SK-N-SH treated with all-trans-retinoic acid at 6 μM for 48 hours (cell line): Measurements from ENCODE around the gene CACNA1D.

Source experiments
- BACH2 ChIP-seq: fragments of 250-450 bp; sonication (Bioruptor Pico); IDR thresholded peaks from 2 replicates; pipeline ENCODE4 v1.9.0; 2021; ENCODE audit warnings: mild to moderate bottlenecking, borderline replicate concordance
- ISL1 ChIP-seq: fragments of 250-450 bp; sonication (Bioruptor Pico); IDR thresholded peaks from 2 replicates; pipeline ENCODE4 v2.1.2; 2022; ENCODE audit warnings: mild to moderate bottlenecking, moderate library complexity
- OSR1 ChIP-seq: fragments of 250-450 bp; sonication (Bioruptor Pico); IDR thresholded peaks from 2 replicates; pipeline ENCODE4 v1.8.0; 2022; ENCODE audit warnings: moderate library complexity, mild to moderate bottlenecking, inconsistent platforms
- POU6F1 ChIP-seq: fragments of 250-450 bp; sonication (Bioruptor Pico); IDR thresholded peaks from 2 replicates; pipeline ENCODE4 v1.8.0; 2021; ENCODE audit warnings: low read depth, mild to moderate bottlenecking, moderate library complexity, borderline replicate concordance
- RARB ChIP-seq: fragments of 250-450 bp; sonication (Bioruptor Pico); IDR thresholded peaks from 2 replicates; pipeline ENCODE4 v1.8.0; 2021; ENCODE audit warnings: mild to moderate bottlenecking, moderate library complexity
- TOX ChIP-seq: fragments of 250-450 bp; sonication (Bioruptor Pico); IDR thresholded peaks from 2 replicates; pipeline ENCODE4 v1.8.0; 2021; ENCODE audit warnings: mild to moderate bottlenecking, moderate library complexity, borderline replicate concordance
- ZNF565 ChIP-seq: fragments of 450-650 bp; formaldehyde crosslinking; conservative IDR thresholded peaks from 2 replicates; pipeline ENCODE4 v1.5.0; 2020; ENCODE audit warnings: low read depth, mild to moderate bottlenecking, moderate library complexity
- ZNF70 ChIP-seq: fragments of 450-650 bp; formaldehyde crosslinking; IDR thresholded peaks from 2 replicates; pipeline ENCODE4 v1.5.0; 2020; ENCODE audit warnings: mild to moderate bottlenecking, moderate library complexity
- ZNF8 ChIP-seq: fragments of 450-650 bp; formaldehyde crosslinking; IDR thresholded peaks from 2 replicates; pipeline ENCODE4 v1.5.0; 2020; ENCODE audit warnings: mild to moderate bottlenecking, moderate library complexity
- TF ChIP-seq, protein P1 (sequence below): fragments of 250-450 bp; sonication (Bioruptor Pico); IDR thresholded peaks from 2 replicates; pipeline ENCODE4 v1.8.0; 2020; ENCODE audit warnings: mild to moderate bottlenecking, moderate library complexity, borderline replicate concordance
- TF ChIP-seq, protein P2 (sequence below): fragments of 250-450 bp; sonication (Bioruptor Pico); IDR thresholded peaks from 2 replicates; pipeline ENCODE4 v1.5.0; 2020; ENCODE audit warnings: mild to moderate bottlenecking, moderate library complexity
- TF ChIP-seq, protein P3 (sequence below): fragments of 250-450 bp; sonication (Bioruptor Pico); IDR thresholded peaks from 2 replicates; pipeline ENCODE4 v1.5.1; 2020; ENCODE audit warnings: low read depth, mild to moderate bottlenecking, moderate library complexity

GRCh38 chr3:53511246-53511645 is 16.8 kb downstream of the CACNA1D start:
- TF ChIP-seq ZNF8 (CRISPR knock-in tag) (no peak), POU6F1 (no peak), TOX (no peak), ZNF70 (CRISPR knock-in tag) (no peak), RARB (no peak), ISL1 (CRISPR knock-in tag) (no peak), BACH2 (no peak), ZNF565 (CRISPR knock-in tag) (no peak), OSR1 (CRISPR knock-in tag) (no peak)
- TF ChIP-seq, protein P1, sequence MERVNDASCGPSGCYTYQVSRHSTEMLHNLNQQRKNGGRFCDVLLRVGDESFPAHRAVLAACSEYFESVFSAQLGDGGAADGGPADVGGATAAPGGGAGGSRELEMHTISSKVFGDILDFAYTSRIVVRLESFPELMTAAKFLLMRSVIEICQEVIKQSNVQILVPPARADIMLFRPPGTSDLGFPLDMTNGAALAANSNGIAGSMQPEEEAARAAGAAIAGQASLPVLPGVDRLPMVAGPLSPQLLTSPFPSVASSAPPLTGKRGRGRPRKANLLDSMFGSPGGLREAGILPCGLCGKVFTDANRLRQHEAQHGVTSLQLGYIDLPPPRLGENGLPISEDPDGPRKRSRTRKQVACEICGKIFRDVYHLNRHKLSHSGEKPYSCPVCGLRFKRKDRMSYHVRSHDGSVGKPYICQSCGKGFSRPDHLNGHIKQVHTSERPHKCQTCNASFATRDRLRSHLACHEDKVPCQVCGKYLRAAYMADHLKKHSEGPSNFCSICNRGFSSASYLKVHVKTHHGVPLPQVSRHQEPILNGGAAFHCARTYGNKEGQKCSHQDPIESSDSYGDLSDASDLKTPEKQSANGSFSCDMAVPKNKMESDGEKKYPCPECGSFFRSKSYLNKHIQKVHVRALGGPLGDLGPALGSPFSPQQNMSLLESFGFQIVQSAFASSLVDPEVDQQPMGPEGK (CRISPR knock-in tag), result no peak
- TF ChIP-seq, protein P2, sequence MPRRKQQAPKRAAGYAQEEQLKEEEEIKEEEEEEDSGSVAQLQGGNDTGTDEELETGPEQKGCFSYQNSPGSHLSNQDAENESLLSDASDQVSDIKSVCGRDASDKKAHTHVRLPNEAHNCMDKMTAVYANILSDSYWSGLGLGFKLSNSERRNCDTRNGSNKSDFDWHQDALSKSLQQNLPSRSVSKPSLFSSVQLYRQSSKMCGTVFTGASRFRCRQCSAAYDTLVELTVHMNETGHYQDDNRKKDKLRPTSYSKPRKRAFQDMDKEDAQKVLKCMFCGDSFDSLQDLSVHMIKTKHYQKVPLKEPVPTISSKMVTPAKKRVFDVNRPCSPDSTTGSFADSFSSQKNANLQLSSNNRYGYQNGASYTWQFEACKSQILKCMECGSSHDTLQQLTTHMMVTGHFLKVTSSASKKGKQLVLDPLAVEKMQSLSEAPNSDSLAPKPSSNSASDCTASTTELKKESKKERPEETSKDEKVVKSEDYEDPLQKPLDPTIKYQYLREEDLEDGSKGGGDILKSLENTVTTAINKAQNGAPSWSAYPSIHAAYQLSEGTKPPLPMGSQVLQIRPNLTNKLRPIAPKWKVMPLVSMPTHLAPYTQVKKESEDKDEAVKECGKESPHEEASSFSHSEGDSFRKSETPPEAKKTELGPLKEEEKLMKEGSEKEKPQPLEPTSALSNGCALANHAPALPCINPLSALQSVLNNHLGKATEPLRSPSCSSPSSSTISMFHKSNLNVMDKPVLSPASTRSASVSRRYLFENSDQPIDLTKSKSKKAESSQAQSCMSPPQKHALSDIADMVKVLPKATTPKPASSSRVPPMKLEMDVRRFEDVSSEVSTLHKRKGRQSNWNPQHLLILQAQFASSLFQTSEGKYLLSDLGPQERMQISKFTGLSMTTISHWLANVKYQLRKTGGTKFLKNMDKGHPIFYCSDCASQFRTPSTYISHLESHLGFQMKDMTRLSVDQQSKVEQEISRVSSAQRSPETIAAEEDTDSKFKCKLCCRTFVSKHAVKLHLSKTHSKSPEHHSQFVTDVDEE (CRISPR knock-in tag), result no peak
- TF ChIP-seq, protein P3, sequence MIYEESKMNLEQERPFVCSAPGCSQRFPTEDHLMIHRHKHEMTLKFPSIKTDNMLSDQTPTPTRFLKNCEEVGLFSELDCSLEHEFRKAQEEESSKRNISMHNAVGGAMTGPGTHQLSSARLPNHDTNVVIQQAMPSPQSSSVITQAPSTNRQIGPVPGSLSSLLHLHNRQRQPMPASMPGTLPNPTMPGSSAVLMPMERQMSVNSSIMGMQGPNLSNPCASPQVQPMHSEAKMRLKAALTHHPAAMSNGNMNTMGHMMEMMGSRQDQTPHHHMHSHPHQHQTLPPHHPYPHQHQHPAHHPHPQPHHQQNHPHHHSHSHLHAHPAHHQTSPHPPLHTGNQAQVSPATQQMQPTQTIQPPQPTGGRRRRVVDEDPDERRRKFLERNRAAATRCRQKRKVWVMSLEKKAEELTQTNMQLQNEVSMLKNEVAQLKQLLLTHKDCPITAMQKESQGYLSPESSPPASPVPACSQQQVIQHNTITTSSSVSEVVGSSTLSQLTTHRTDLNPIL (CRISPR knock-in tag), result no peak
